PC-3 (cell line): ENCODE data around the gene CD320. TPM values are rescaled to one million over a fixed set of nuclear protein-coding genes. Genes with fewer than 3 reads are reported as not detected.

Source experiments
- ATAC-seq: fragments of 200-7000 bp; cut with Tn5 transposase; 2 replicates; pipeline ENCODE4 v1.9.1; 2020; ENCODE audit warnings: mild to moderate bottlenecking, moderate library complexity
- BruUV-seq: library from RNA; stranded (reverse); fragments of 400-500 nt; replicated peaks from 2 replicates; lab custom pipeline; 2021; lab: Mats Ljungman, UMichigan
- CTCF ChIA-PET: fragments of 300-600 bp; sonication (Branson Sonifier 250); formaldehyde crosslinking; loops from one replicate; lab custom pipeline; 2022; ENCODE audit warnings: antibody characterized with exemption; lab: Charles Lee
- POLR2A ChIA-PET: fragments of 300-600 bp; sonication (Branson Sonifier 250); formaldehyde crosslinking; loops from one replicate; lab custom pipeline; 2022; ENCODE audit warnings: antibody characterized with exemption; ENCODE audit not compliant: unreplicated experiment; lab: Charles Lee
- DNase-seq: peaks from one replicate; pipeline ENCODE4 v3.0.0-alpha.2; 2015
- H2AFZ ChIP-seq: fragments of 300-600 bp; sonication (generic); 2 replicates; pipeline ENCODE4 v1.6.0; 2016; ENCODE audit warnings: antibody characterized with exemption, low read length
- H3F3A ChIP-seq: fragments of 300-600 bp; sonication (generic); one replicate; pipeline ENCODE4 v1.6.0; 2017; ENCODE audit warnings: antibody characterized with exemption, low read length, control low read depth, mild to moderate bottlenecking; ENCODE audit not compliant: unreplicated experiment
- H3K27ac ChIP-seq: fragments of 300-600 bp; sonication (generic); 2 replicates; pipeline ENCODE4 v1.5.1; 2016; ENCODE audit warnings: mild to moderate bottlenecking, low read length
- H3K27me3 ChIP-seq: fragments of 300-600 bp; sonication (generic); 2 replicates; pipeline ENCODE4 v1.6.1; 2016; ENCODE audit warnings: low read length, mixed read lengths
- H3K36me3 ChIP-seq: fragments of 300-600 bp; sonication (generic); 2 replicates; pipeline ENCODE4 v1.6.1; 2016; ENCODE audit warnings: low read depth, mixed run types, low read length, mixed read lengths
- H3K4me1 ChIP-seq: fragments of 300-600 bp; sonication (generic); 2 replicates; pipeline ENCODE4 v1.5.1; 2016; ENCODE audit warnings: low read length; ENCODE audit not compliant: insufficient read depth
- H3K4me2 ChIP-seq: fragments of 300-600 bp; sonication (generic); 2 replicates; pipeline ENCODE4 v1.6.0; 2016; ENCODE audit warnings: low read length
- H3K4me3 ChIP-seq: fragments of 300-600 bp; sonication (generic); 2 replicates; pipeline ENCODE4 v1.5.1; 2016; ENCODE audit warnings: mild to moderate bottlenecking, low read length, mixed read lengths
- H3K79me2 ChIP-seq: fragments of 300-600 bp; sonication (generic); 2 replicates; pipeline ENCODE4 v1.6.1; 2017; ENCODE audit warnings: low read length, mixed read lengths
- H3K9ac ChIP-seq: fragments of 300-600 bp; sonication (generic); 2 replicates; pipeline ENCODE4 v1.6.0; 2016; ENCODE audit warnings: mild to moderate bottlenecking, low read length
- H3K9me2 ChIP-seq: fragments of 300-600 bp; sonication (generic); replicated peaks from 2 replicates; pipeline ENCODE4 v1.6.1; 2016; ENCODE audit warnings: mixed run types, low read length, mixed read lengths
- H3K9me3 ChIP-seq: fragments of 300-600 bp; sonication (generic); 2 replicates; pipeline ENCODE4 v1.6.1; 2016; ENCODE audit warnings: low read length, mixed read lengths
- H4K20me1 ChIP-seq: fragments of 300-600 bp; sonication (generic); 2 replicates; pipeline ENCODE4 v1.6.1; 2016; ENCODE audit warnings: low read length, mixed read lengths
- EZH2 ChIP-seq: fragments of 300-600 bp; sonication (generic); IDR thresholded peaks from one replicate; pipeline ENCODE4 v1.6.1; 2017; ENCODE audit warnings: antibody characterized with exemption, mild to moderate bottlenecking, low read length; ENCODE audit not compliant: unreplicated experiment
- EZH2phosphoT487 ChIP-seq: fragments of 300-600 bp; sonication (generic); IDR thresholded peaks from 2 replicates; pipeline ENCODE4 v1.6.1; 2018; ENCODE audit warnings: mild to moderate bottlenecking, antibody characterized with exemption, low read length, borderline replicate concordance
- intact Hi-C: fragments of 100-400 bp; cut with micrococcal nuclease; formaldehyde crosslinking; loops from 2 replicates; pipeline ENCODE4 v1.9.0; 2023
- total RNA-seq: library from RNA; depleted of rRNA; stranded (reverse); fragments of >200 nt; gene quantifications from 2 replicates; pipeline ENCODE4 v1.2.3, GENCODE V29; 2014
- TF ChIP-seq, protein P1 (sequence below): fragments of 300-600 bp; sonication (generic); conservative IDR thresholded peaks from 2 replicates; pipeline ENCODE4 v1.5.1; 2017; ENCODE audit warnings: antibody characterized with exemption, low read depth, mild to moderate bottlenecking, low read length

The CD320 gene
- total RNA-seq, 1 experiment from 2014 or later: 221 TPM

DNA sequence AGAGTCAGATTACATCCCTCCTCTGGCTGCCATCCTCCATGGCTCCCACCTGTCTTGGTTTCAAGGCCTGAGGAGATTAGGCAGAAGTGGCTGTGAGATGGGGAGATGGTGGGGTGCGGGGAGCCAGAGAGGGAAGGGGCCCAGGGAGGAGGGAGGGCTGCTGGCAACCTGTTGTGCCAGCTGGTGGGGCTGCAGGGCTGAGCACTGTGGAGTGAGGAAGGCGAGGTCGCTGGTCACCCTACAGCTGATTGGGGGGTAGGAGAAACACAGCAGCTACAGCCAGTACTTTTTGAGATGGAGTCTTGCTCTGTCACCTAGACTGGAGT, 48.3 kb downstream of the CD320 start:
- Histone ChIP-seq H3K27ac (no peak overlapping the region), H3K4me1 (no peaks in the 10 kb centered on the region), H3K9me2 (no peaks in the 10 kb centered on the region), H3K27me3 (no peaks in the 10 kb centered on the region), H3K79me2 (no peaks in the 10 kb centered on the region), H3K36me3 (no peaks in the 10 kb centered on the region), H3K4me3 (no peak overlapping the region), H3K4me2 (no peak overlapping the region), H3K9me3 (no peaks in the 10 kb centered on the region), H4K20me1 (no peaks in the 10 kb centered on the region), H3K9ac (no peak overlapping the region), H3F3A (no peaks in the 10 kb centered on the region), H2AFZ (no peak overlapping the region)
- BruUV-seq: no TSS peak
- POLR2A ChIA-PET: no interaction called here
- DNase-seq (no peak), ATAC-seq (no peak)
- CTCF ChIA-PET: no interaction called here
- intact Hi-C loops: no loop called here
- TF ChIP-seq EZH2: no peak
- TF ChIP-seq, protein P1, sequence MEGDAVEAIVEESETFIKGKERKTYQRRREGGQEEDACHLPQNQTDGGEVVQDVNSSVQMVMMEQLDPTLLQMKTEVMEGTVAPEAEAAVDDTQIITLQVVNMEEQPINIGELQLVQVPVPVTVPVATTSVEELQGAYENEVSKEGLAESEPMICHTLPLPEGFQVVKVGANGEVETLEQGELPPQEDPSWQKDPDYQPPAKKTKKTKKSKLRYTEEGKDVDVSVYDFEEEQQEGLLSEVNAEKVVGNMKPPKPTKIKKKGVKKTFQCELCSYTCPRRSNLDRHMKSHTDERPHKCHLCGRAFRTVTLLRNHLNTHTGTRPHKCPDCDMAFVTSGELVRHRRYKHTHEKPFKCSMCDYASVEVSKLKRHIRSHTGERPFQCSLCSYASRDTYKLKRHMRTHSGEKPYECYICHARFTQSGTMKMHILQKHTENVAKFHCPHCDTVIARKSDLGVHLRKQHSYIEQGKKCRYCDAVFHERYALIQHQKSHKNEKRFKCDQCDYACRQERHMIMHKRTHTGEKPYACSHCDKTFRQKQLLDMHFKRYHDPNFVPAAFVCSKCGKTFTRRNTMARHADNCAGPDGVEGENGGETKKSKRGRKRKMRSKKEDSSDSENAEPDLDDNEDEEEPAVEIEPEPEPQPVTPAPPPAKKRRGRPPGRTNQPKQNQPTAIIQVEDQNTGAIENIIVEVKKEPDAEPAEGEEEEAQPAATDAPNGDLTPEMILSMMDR: no peak

DNA sequence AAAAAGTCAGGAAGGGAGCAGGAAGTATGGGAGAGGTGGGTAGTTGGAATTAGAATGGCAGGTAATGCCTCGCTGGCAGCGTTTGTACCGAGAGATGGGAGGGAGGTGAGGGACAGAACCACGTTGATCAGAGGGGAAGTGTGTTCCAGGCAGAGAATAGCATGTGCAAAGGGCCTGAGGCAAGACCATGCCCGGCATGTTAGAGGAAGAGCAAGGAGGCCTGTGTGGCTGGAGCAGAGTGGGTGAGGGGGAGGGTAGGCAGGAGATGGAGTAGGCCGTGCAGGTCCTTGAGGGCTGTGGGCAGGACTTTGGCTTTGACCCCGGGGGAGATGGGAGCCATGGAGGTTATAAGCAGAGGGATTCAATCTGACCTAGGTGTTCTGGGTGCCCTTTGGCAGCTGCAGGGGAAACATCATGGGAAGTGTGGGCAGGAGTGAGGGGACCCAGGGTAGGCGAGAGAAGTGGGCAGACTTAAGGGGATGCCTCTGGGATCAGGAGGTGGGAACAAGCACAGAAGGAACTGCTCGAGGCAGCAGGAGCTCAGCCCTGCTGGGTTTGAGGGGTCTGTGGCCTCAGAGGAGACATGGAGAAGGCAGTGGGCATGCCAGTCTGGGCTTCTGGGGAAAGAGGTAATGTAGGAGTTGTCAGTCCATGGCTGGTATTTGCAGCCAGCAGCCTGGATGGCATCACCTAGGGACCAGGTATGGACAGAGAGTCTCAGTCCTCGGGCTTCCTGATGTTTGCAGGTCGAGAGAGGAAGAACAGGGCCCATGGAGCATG, 48.8 kb downstream of the CD320 start:
- Histone ChIP-seq H4K20me1 (no peaks in the 10 kb centered on the region), H2AFZ (no peak overlapping the region), H3K79me2 (no peaks in the 10 kb centered on the region), H3K9me3 (no peaks in the 10 kb centered on the region), H3K4me1 (no peaks in the 10 kb centered on the region), H3F3A (no peaks in the 10 kb centered on the region), H3K27me3 (no peaks in the 10 kb centered on the region), H3K9ac (no peak overlapping the region), H3K9me2 (no peaks in the 10 kb centered on the region), H3K4me2 (no peak overlapping the region), H3K36me3 (no peaks in the 10 kb centered on the region), H3K4me3 (no peak overlapping the region), H3K27ac (no peak overlapping the region)
- POLR2A ChIA-PET: no interaction called here
- no peak for ATAC-seq
- TF ChIP-seq EZH2phosphoT487: no peak
- TF ChIP-seq, protein P1: no peak
- no peak for TF ChIP-seq EZH2
- DNase-seq: no peak
- intact Hi-C loops: no loop called here
- no TSS peak for BruUV-seq
- CTCF ChIA-PET: no interaction called here

DNA sequence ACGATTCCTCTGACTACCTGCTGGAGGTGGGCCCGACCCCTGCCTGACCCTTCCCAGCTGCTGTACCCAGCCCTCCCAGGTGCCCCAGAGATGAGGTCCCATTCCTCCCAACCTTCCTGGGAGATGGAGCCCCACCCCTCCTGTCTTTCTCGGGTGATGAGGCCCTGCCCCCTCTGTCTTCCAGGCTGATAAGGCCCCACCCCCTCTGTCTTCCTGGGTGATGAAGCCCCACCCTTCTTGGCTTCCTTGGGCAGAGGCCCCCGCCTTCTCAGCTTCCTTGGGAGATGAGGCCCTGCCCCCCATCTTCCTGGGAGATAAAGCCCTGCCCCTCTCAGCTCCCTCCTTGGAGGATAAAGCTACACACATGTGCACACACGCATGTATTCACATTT, 51.1 kb downstream of the CD320 start:
- no peaks in the 10 kb centered on the region for H3K27me3 ChIP-seq
- H3K9me3 ChIP-seq: no peaks in the 10 kb centered on the region
- no peaks in the 10 kb centered on the region for H3K36me3 ChIP-seq
- no peaks in the 10 kb centered on the region for H4K20me1 ChIP-seq
- no peak overlapping the region for H3K4me3 ChIP-seq
- ChIA-PET POLR2A (no interaction called here), CTCF (interaction anchor here (0.6 kb wide), 1 partner anchor 67 kb away, joined by 3 read pairs; no protein-coding TSS in a partner anchor)
- no peaks in the 10 kb centered on the region for H3K9me2 ChIP-seq
- H3K4me2 ChIP-seq: no peak overlapping the region
- intact Hi-C loops: no loop called here
- BruUV-seq: no TSS peak
- no peak overlapping the region for H2AFZ ChIP-seq
- no peaks in the 10 kb centered on the region for H3K79me2 ChIP-seq
- no peak for DNase-seq
- H3F3A ChIP-seq: no peaks in the 10 kb centered on the region
- no peak for TF ChIP-seq EZH2phosphoT487
- no peak for TF ChIP-seq EZH2
- TF ChIP-seq, protein P1: no peak
- ATAC-seq: no peak
- H3K4me1 ChIP-seq: no peaks in the 10 kb centered on the region
- no peak overlapping the region for H3K27ac ChIP-seq
- no peak overlapping the region for H3K9ac ChIP-seq
